Retinal pigment epithelial cell (primary cell): ENCODE results near the gene TNS1.

ENCODE experiments used
- DNase-seq: peaks from one replicate; pipeline ENCODE4 v3.0.0-alpha.2; 2010; ENCODE audit warnings: low read depth
- H3K4me3 ChIP-seq: 2 replicates; pipeline ENCODE4 v1.5.1; 2011; ENCODE audit warnings: mild to moderate bottlenecking, low read length, control low read depth, moderate library complexity
- TF ChIP-seq, protein P1 (sequence below): conservative IDR thresholded peaks from 2 replicates; pipeline ENCODE4 v1.5.1; 2011; ENCODE audit warnings: low read depth, low read length, control low read depth, inconsistent platforms

The TNS1 gene

DNA sequence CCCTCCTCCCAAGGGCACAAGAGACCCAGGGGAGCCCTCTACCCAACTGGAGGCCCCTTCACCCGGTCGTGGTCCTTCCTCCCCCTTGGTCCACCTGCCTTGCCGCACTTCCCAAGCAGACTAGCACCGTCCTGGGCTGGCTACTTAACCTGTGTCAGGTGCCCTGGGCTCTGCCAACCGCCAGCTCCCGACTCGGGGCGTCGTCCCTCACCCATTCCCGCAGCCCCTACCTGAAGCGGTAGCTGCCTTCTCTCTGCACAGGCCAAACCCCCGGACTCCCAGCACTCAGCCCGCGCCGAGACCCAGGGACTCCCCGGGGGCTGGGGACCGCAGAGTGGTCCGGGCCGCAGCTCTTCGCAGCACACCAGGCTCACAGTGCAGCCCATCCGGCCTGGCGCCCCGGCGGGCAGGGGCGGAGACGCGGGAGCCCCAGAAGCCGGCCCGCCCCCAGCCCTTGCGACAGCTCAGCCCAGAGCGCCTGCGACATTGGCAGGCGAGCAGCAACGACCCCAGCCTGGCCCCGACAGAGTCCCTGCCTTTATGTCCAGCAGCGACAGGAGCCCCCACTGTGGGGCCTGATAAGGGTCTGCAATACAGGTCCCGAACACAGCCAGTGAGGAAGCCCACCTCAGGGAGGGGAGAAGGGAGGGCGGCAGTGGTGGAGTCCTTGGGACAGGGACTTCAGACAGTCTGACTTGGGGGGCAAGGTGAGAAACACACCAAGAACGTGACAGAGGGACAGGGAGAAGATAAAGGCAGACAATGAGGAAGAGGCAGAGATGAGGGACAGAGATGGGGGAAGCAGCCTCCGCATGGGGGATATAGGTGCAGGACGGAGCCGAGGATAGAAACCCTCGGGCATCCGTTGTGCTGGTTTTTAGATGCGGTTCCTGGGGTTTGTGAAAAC, 31.0 kb upstream of the TNS1 start:
- no peak overlapping the region for H3K4me3 ChIP-seq
- TF ChIP-seq, protein P1, sequence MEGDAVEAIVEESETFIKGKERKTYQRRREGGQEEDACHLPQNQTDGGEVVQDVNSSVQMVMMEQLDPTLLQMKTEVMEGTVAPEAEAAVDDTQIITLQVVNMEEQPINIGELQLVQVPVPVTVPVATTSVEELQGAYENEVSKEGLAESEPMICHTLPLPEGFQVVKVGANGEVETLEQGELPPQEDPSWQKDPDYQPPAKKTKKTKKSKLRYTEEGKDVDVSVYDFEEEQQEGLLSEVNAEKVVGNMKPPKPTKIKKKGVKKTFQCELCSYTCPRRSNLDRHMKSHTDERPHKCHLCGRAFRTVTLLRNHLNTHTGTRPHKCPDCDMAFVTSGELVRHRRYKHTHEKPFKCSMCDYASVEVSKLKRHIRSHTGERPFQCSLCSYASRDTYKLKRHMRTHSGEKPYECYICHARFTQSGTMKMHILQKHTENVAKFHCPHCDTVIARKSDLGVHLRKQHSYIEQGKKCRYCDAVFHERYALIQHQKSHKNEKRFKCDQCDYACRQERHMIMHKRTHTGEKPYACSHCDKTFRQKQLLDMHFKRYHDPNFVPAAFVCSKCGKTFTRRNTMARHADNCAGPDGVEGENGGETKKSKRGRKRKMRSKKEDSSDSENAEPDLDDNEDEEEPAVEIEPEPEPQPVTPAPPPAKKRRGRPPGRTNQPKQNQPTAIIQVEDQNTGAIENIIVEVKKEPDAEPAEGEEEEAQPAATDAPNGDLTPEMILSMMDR: no peak
- DNase-seq: no peak

GRCh38 chr2:218033208-218033589, 30.4 kb upstream of the TNS1 start:
- TF ChIP-seq, protein P1: no peak
- DNase-seq: no peak
- no peak overlapping the region for H3K4me3 ChIP-seq

- H3K4me3 ChIP-seq: no peak overlapping the region
- TF ChIP-seq, protein P1: no peak
- no peak for DNase-seq
Observed at GRCh38 chr2:218032336-218033171, 29.8 kb upstream of the TNS1 start.

- H3K4me3 ChIP-seq: no peak overlapping the region
- TF ChIP-seq, protein P1: no peak
- DNase-seq: no peak
Observed at GRCh38 chr2:218031771-218032257, 29.0 kb upstream of the TNS1 start.

- TF ChIP-seq, protein P1: no peak
- DNase-seq: no peak
- no peak overlapping the region for H3K4me3 ChIP-seq
Observed at GRCh38 chr2:218031261-218031660, 28.5 kb upstream of the TNS1 start.

DNA sequence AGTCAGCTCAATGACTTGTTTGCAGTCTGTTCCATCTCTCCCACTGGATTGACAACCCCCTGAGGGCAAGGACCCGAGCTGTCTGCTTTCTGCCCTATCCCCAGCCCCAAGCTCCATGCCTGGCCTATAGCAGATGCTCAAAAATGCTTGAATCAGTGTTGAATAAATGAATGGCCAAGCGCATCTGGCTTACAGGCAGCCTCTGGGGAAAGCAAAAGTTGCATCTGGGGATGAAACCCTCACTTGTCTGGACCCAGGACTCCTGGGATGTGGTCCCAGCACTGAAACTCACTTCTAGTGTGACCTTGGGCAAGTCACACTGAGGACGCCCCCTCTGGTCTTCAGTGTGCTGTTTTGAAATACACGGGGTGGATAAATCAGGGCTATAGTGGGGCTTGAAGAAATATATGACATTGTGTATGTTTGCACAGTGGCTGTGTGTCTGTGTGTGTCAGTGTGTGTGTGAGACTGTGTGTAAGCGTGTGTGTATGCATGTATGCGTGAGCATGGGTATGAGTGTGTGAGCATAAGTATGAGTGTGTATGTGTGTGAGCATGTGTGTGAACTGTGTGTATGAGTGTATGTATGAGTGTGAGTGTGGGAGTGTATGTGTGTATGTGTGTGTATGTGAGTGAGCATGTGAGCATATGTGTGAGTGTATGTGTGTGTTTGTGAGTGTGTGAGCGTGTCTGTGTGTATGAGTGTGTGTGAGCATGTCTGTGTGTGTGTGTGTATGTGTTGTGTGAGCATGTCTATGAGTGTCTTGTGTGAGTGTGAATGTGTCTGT, 27.8 kb upstream of the TNS1 start:
- no peak overlapping the region for H3K4me3 ChIP-seq
- no peak for DNase-seq
- TF ChIP-seq, protein P1: no peak
